ENCODE measurements around the gene CDH4. TPM values are rescaled to one million over a fixed set of nuclear protein-coding genes. Genes with fewer than 3 reads are reported as not detected.

CDH4 gene
- polyA plus RNA-seq, 1 experiment, result 1.5 TPM

GRCh38 chr20:61615806-61616205, 363.7 kb downstream of the CDH4 start:
- H3K27me3 ChIP-seq (ENCODE audit: control insufficient read depth, insufficient read depth, low read length), result no peaks in the 10 kb centered on the region
- DNase-seq (ENCODE audit: low read depth), result no peak
- H3K4me3 ChIP-seq (ENCODE audit: low read depth, low read length), result no peak overlapping the region
- H3K36me3 ChIP-seq (ENCODE audit: control insufficient read depth, insufficient read depth, low read length), result no peaks in the 10 kb centered on the region
- no peak for TF ChIP-seq CTCF (IDR thresholded peaks at IDR 0.05; ENCODE audit: insufficient read depth, low read depth, low read length)
- ChIA-PET POLR2A (no interaction called here), CTCF (no interaction called here)

DNA sequence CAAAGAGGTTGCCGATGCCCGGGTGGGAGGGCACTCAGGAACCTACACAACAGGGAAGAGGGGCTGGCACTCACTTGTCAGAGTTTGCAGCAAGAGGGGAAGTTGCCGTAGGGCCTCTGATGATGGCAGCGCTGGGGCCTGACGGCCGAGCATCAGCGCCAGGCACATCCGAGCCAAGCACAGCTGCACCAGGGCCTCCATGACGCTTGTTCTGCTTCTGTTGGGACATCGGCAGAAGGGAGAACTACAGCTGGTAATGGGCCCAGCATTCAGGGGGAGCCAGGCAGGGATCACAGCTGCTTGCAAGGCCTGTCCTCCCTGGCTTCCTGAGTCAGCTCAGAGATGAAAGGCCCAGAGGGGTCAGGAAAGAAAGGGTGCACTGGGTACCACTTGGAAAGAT, 367.7 kb downstream of the CDH4 start:
- no peaks in the 10 kb centered on the region for H3K36me3 ChIP-seq (ENCODE audit: control insufficient read depth, insufficient read depth, low read length)
- TF ChIP-seq CTCF (IDR thresholded peaks at IDR 0.05; ENCODE audit: insufficient read depth, low read depth, low read length), result no peak
- H3K27me3 ChIP-seq (ENCODE audit: control insufficient read depth, insufficient read depth, low read length), result no peaks in the 10 kb centered on the region
- no peak overlapping the region for H3K4me3 ChIP-seq (ENCODE audit: low read depth, low read length)
- no peak for DNase-seq (ENCODE audit: low read depth)
- ChIA-PET CTCF (no interaction called here), POLR2A (no interaction called here)

DNA sequence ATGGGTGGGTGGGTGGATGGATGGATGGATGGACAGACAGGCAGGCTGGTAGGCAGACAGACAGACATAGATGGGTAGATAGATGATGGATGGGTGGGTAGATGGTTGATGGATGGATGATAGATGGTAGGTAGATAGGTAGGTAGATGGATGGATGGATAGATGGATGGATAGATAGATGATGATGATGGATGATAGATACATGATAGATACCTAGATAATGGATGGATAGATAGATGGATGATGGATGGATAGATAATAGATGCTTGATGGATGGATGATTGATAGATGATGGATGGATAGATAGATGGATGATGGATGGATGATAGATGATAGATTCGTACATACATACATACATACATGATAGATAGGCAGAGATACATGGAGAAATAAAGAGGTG, 368.1 kb downstream of the CDH4 start:
- ChIA-PET CTCF (no interaction called here), POLR2A (no interaction called here)

DNA sequence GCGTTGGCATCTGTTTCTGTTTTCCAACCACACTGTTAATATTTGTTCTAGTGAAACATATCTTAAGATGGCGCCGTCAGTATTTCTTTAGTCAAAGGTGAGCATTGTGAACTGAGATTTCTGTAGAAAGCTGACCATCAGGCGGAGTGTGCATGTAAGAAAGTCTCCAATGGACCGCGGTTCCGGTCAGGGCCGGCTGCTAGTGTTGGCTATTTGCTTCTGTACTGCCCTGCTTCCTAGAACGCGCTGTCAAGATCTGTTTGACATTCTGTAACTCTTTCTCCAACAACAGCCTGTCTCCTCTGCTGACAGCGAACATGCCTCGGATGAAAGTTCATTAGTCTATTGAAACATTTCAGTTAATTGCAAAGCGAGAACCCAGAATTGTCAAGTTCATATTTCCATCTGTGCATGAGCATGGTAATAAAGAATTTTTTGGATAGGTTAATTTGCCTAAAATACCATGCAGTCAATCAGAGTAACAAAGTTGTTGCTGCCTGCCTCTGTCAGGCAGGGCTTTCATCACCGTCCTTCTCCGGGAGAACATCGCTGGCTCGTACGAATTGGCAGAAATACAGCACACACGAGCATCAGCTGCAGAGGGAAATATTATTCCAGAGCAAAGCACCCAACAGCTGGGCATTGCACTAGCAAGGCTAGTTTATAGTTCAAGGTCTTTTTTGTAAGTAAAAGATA, 369.1 kb downstream of the CDH4 start:
- ChIA-PET POLR2A (no interaction called here), CTCF (no interaction called here)
- no peak for DNase-seq (ENCODE audit: low read depth)
- no peak for TF ChIP-seq CTCF (IDR thresholded peaks at IDR 0.05; ENCODE audit: insufficient read depth, low read depth, low read length)
- Histone ChIP-seq H3K36me3 (ENCODE audit: control insufficient read depth, insufficient read depth, low read length) (no peaks in the 10 kb centered on the region), H3K27me3 (ENCODE audit: control insufficient read depth, insufficient read depth, low read length) (no peaks in the 10 kb centered on the region), H3K4me3 (ENCODE audit: low read depth, low read length) (no peak overlapping the region)

More for the DNA sequence above, 368.1 kb downstream of the CDH4 start:
- H3K27me3 ChIP-seq (ENCODE audit: control insufficient read depth, insufficient read depth, low read length), result no peaks in the 10 kb centered on the region
- H3K36me3 ChIP-seq (ENCODE audit: control insufficient read depth, insufficient read depth, low read length), result no peaks in the 10 kb centered on the region
- no peak for TF ChIP-seq CTCF (IDR thresholded peaks at IDR 0.05; ENCODE audit: insufficient read depth, low read depth, low read length)
- no peak overlapping the region for H3K4me3 ChIP-seq (ENCODE audit: low read depth, low read length)
- DNase-seq (ENCODE audit: low read depth), result no peak

- CTCF ChIA-PET, result no interaction called here
- Histone ChIP-seq H3K36me3 (ENCODE audit: control insufficient read depth, insufficient read depth, low read length) (no peaks in the 10 kb centered on the region), H3K4me3 (ENCODE audit: low read depth, low read length) (no peak overlapping the region), H3K27me3 (ENCODE audit: control insufficient read depth, insufficient read depth, low read length) (no peaks in the 10 kb centered on the region)
- POLR2A ChIA-PET, result no interaction called here
- DNase-seq (ENCODE audit: low read depth), result no peak
- no peak for TF ChIP-seq CTCF (IDR thresholded peaks at IDR 0.05; ENCODE audit: insufficient read depth, low read depth, low read length)
Measured at GRCh38 chr20:61621852-61622251, 369.8 kb downstream of the CDH4 start.

Measured in BJ (cell line).